Chondrocyte (in vitro differentiated cells): ENCODE results near the gene ILK. TPM values are rescaled to one million over a fixed set of nuclear protein-coding genes. Genes with fewer than 3 reads are reported as not detected.

ENCODE experiments used
- DNase-seq: peaks from one replicate; pipeline ENCODE4 v3.0.0; 2021; ENCODE audit warnings: mixed read lengths, low spot score
- H3K27ac Mint-ChIP-seq: one replicate; pipeline ENCODE4 v1.8.0; 2021; ENCODE audit warnings: mild to moderate bottlenecking, moderate library complexity, mixed read lengths; ENCODE audit not compliant: unreplicated experiment
- H3K27me3 Mint-ChIP-seq: 2 replicates; pipeline ENCODE4 v1.8.0; 2021; ENCODE audit warnings: low read depth, mixed read lengths
- H3K36me3 Mint-ChIP-seq: 2 replicates; pipeline ENCODE4 v1.8.0; 2021; ENCODE audit warnings: low read depth, mixed read lengths
- H3K4me1 Mint-ChIP-seq: 2 replicates; pipeline ENCODE4 v1.8.0; 2021; ENCODE audit warnings: low read depth, mild to moderate bottlenecking, mixed read lengths
- H3K4me3 Mint-ChIP-seq: one replicate; pipeline ENCODE4 v1.8.0; 2021; ENCODE audit warnings: mild to moderate bottlenecking, moderate library complexity, mixed read lengths; ENCODE audit not compliant: unreplicated experiment
- H3K9me3 Mint-ChIP-seq: 2 replicates; pipeline ENCODE4 v1.8.0; 2021; ENCODE audit warnings: low read depth, mixed read lengths
- total RNA-seq: library from RNA; stranded (reverse); gene quantifications from 3 replicates; pipeline ENCODE4 v1.2.1, GENCODE V29; 2021
- TF ChIP-seq, protein P1 (sequence below): fragments of 200-600 bp; sonication (generic); IDR thresholded peaks from 2 replicates; pipeline ENCODE4 v1.5.0; 2021; ENCODE audit warnings: antibody characterized with exemption, mild to moderate bottlenecking, moderate library complexity

ILK gene
- total RNA-seq, 1 donor from 2014 or later: 258 TPM

DNA sequence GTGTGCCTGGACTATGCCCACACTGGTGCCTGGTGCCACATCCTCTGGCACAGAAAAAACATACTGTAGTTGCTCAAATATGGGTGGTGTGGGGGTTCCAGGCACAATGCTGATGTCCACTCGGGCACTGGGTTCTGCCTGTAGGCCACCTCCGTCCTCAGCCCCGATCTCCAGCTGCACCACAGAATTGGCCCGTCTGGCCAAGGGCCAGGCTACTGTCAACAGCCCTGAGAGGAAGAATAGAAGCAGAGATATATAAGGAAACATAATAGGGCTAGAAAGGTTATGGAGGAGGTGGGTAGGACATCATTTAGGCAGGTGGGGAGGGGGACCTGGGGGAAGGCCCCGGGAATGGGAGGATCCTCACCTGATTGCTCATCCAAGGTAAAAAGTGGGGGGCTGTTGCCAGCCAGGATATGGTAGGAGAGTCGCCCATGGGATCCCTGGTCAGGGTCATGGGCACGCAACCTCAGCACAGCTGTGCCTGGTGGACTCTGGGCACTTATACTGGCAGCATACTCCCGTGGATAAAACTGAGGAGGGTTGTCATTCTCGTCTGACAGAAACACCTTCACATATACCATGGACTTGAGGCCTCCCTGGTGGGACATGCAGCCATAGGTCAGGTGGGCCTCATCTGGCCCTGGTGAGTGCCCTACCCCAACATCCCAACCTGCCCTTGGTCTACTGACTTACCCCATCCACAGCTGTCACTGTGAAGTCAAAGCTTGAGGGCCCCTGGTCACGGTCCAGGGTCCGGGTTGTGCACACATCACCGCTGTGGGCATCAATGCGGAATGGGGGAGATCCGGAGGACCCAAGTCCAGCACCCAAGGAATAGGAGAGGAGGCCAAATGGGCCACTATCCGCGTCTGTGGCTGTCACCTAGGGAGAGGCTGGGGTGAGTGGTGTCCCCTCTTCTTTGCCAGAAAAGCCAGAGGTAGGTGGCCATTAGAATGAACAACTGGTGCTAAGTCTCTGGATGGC is 30.1 kb downstream of the ILK start:
- Mint-ChIP-seq H3K36me3 (peaks cover 19% of the 10 kb centered on the region), H3K4me1 (no peaks in the 10 kb centered on the region), H3K4me3 (no peak overlapping the region), H3K9me3 (no peaks in the 10 kb centered on the region), H3K27ac (no peak overlapping the region), H3K27me3 (no peaks in the 10 kb centered on the region)
- DNase-seq: no peak
- TF ChIP-seq, protein P1, sequence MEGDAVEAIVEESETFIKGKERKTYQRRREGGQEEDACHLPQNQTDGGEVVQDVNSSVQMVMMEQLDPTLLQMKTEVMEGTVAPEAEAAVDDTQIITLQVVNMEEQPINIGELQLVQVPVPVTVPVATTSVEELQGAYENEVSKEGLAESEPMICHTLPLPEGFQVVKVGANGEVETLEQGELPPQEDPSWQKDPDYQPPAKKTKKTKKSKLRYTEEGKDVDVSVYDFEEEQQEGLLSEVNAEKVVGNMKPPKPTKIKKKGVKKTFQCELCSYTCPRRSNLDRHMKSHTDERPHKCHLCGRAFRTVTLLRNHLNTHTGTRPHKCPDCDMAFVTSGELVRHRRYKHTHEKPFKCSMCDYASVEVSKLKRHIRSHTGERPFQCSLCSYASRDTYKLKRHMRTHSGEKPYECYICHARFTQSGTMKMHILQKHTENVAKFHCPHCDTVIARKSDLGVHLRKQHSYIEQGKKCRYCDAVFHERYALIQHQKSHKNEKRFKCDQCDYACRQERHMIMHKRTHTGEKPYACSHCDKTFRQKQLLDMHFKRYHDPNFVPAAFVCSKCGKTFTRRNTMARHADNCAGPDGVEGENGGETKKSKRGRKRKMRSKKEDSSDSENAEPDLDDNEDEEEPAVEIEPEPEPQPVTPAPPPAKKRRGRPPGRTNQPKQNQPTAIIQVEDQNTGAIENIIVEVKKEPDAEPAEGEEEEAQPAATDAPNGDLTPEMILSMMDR: no peak

DNA sequence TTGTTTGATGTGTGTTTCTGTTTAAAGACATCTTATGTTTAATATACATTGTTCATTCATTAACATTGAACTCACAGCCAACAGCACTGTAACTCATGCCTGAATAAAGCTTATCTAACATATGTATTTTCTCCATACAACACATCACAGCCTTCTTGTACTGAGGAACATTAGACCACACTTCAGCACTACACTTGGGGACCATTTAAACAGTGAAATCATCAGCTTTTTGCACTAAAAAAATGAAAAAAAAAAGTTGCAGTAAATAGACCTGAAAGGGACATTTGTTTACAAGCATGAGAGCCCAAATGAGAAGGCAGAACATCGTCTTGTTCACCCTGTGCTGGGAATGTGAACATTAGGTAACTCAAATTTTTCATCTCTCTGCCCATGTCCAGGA is 31.0 kb downstream of the ILK start:
- Mint-ChIP-seq H3K4me1 (no peaks in the 10 kb centered on the region), H3K36me3 (peaks cover 18% of the 10 kb centered on the region), H3K4me3 (no peak overlapping the region), H3K9me3 (no peaks in the 10 kb centered on the region), H3K27me3 (no peaks in the 10 kb centered on the region), H3K27ac (no peak overlapping the region)
- TF ChIP-seq, protein P1: no peak
- no peak for DNase-seq

DNA sequence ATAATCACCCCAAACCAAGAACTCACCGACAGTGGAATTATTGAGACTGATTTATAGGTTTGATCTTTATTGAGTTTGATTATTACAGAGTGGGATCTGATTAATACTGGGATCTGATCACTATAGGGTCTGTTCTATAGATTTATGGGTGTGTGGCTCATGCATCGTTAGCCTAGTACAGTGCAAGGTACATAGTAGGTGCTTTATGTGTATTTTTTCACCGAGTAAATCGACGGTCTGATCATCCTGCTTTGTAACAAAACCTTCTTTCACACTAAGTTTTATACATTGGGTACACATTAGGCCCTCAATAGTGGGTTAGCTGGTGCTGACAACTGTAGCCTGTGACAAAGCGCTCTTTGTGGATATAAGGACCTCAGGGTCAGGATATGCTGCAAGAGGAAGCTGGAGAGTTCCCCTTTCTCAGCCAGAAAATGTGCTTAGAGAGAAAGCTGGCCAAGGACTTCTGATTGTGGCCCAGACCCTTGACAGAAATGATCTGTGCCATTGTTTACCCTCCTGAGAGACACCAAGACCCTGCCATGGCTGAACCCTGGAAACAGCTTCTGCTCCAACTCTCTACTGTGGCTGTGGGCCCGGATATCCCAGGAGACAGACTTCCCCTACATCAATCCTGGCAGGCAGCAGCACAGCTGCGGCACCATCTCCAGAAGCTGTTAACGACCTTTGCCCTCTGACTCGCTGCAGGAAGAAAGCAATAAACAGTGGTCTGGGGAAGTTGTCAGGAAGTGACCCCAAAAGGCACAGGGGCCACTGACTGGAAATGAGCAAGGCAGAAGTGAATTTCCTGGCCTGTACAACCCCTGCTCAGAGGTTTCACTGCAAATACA is 31.7 kb downstream of the ILK start:
- no peak for DNase-seq
- no peaks in the 10 kb centered on the region for H3K4me1 Mint-ChIP-seq
- H3K9me3 Mint-ChIP-seq: no peaks in the 10 kb centered on the region

DNA sequence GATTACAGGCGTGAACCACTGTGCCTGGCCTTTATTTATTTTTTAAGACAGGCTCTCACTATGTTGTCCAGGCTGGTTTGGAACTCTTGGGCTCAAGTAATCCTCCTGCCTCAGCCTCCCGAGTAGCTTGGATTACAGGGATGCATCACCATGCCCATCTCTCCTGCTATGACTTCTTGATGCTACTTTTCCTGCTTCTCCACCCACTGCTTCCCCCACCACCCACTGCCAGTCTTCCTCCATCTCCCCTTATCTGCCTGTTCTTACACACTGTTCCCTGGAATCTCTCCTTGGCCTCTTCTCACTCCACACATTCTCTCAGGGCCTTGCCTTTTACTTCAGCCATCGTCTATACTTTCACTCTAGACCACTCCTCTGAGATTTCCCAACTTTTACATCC is 32.9 kb downstream of the ILK start:
- Mint-ChIP-seq H3K36me3 (peaks cover 15% of the 10 kb centered on the region), H3K27ac (no peak overlapping the region), H3K4me3 (no peak overlapping the region)

More for the DNA sequence above, 31.7 kb downstream of the ILK start:
- Mint-ChIP-seq H3K4me3 (no peak overlapping the region), H3K27ac (no peak overlapping the region), H3K36me3 (peaks cover 20% of the 10 kb centered on the region), H3K27me3 (no peaks in the 10 kb centered on the region)
- TF ChIP-seq, protein P1: no peak

More for the DNA sequence above, 32.9 kb downstream of the ILK start:
- TF ChIP-seq, protein P1: no peak
- Mint-ChIP-seq H3K9me3 (no peaks in the 10 kb centered on the region), H3K4me1 (no peaks in the 10 kb centered on the region), H3K27me3 (no peaks in the 10 kb centered on the region)
- no peak for DNase-seq
